ENCODE measurements around the gene SOX12. TPM values are rescaled to one million over a fixed set of nuclear protein-coding genes. Genes with fewer than 3 reads are reported as not detected.
A peak's percentile ranks its signal among the peaks of the same experiment; 100 is the strongest.

The SOX12 gene
- total RNA-seq, 4 donors from 2014 or later = 2.4 to 21.9 (median 7.4) TPM

DNA sequence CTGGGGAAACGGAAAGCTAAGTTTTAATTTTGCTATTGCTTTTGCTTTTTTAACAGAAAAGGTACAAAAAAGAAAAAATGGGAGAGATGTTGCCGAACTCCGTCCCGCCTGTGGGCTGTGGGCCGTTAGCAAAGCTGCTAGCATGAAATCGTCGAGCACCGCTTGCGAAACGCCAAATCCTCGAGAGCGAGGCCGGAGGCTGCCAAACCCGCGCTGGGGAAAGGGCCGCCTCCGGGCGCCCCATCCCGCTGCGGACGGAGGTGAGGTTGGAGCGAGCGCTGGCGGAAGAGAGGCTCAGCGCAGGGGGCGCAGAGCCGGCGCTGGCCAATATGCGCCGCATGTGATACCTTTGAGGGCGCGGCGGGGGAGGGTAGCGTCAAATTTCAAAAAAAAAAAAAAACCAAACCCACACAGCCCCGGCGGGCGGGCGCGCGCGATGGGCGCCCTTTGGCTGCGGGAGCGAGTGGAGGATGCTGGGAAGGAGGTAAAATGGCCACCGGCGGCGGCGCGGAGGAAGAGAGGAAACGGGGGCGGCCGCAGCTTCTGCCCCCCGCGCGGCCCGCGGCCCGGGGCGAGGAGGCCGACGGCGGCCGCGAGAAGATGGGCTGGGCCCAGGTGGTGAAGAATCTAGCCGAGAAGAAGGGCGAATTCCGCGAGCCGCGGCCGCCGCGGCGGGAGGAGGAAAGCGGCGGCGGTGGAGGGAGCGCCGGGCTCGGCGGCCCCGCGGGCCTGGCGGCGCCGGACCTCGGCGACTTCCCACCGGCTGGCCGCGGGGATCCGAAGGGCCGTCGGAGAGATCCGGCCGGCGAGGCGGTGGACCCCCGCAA, 28.0 kb upstream of the SOX12 start, which contains the start of gene ZCCHC3:
Gene ZCCHC3, plus strand, starts transcription at position 473 of the 827 bp plus-strand sequence. Its CDS starts 17 bp downstream, at position 490.
- Histone ChIP-seq H3K36me3 (no peaks in the 10 kb centered on the region), H3K4me1 (peaks cover 0 to 6% of the 10 kb centered on the region in 2 donors), H3K27ac (peak within 1 kb of the TSS; percentile 96 to 98), H3K4me3 (peak within 1 kb of the TSS; percentile 79 to 94), H3K9me3 (no peaks in the 10 kb centered on the region), H3K27me3 (no peaks in the 10 kb centered on the region)
- peak; percentile 65 to 70 for TF ChIP-seq POLR2A (IDR thresholded peaks at IDR 0.05)
- TF ChIP-seq, protein P1, sequence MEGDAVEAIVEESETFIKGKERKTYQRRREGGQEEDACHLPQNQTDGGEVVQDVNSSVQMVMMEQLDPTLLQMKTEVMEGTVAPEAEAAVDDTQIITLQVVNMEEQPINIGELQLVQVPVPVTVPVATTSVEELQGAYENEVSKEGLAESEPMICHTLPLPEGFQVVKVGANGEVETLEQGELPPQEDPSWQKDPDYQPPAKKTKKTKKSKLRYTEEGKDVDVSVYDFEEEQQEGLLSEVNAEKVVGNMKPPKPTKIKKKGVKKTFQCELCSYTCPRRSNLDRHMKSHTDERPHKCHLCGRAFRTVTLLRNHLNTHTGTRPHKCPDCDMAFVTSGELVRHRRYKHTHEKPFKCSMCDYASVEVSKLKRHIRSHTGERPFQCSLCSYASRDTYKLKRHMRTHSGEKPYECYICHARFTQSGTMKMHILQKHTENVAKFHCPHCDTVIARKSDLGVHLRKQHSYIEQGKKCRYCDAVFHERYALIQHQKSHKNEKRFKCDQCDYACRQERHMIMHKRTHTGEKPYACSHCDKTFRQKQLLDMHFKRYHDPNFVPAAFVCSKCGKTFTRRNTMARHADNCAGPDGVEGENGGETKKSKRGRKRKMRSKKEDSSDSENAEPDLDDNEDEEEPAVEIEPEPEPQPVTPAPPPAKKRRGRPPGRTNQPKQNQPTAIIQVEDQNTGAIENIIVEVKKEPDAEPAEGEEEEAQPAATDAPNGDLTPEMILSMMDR (IDR thresholded peaks at IDR 0.05) = peak in 3 of 4 experiments; percentile 26 to 35 (median 29)
- peak; percentile 93 to 96 for DNase-seq
- intact Hi-C loops (cut with DNase I; ENCODE audit: low total_unique reads) = no loop called here

DNA sequence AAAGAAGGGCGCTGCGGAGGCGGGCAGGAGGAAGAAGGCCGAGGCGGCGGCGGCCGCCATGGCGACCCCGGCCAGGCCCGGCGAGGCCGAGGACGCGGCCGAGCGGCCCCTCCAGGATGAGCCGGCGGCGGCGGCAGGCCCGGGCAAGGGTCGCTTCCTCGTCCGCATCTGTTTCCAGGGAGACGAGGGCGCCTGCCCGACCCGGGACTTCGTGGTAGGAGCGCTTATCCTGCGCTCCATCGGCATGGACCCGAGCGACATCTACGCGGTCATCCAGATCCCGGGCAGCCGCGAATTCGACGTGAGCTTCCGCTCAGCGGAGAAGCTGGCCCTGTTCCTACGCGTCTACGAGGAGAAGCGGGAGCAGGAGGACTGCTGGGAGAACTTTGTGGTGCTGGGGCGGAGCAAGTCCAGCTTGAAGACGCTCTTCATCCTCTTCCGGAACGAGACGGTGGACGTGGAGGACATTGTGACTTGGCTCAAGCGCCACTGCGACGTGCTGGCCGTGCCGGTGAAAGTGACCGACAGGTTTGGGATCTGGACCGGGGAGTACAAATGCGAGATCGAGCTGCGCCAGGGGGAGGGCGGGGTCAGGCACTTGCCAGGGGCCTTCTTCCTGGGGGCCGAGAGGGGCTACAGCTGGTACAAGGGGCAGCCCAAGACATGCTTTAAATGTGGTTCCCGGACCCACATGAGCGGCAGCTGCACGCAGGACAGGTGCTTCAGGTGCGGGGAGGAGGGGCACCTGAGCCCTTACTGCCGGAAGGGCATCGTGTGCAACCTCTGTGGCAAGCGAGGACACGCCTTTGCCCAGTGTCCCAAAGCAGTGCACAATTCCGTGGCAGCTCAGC, 27.2 kb upstream of the SOX12 start:
- H3K4me3 ChIP-seq = peak overlapping the region; percentile 79 to 94
- TF ChIP-seq, protein P1 (IDR thresholded peaks at IDR 0.05) = no peak
- TF ChIP-seq POLR2A (IDR thresholded peaks at IDR 0.05) = no peak
- H3K4me1 ChIP-seq = peaks cover 0 to 6% of the 10 kb centered on the region in 2 donors
- H3K27me3 ChIP-seq = no peaks in the 10 kb centered on the region
- H3K36me3 ChIP-seq = no peaks in the 10 kb centered on the region
- DNase-seq = peak; percentile 45 to 65
- peak overlapping the region; percentile 96 to 98 for H3K27ac ChIP-seq
- no peaks in the 10 kb centered on the region for H3K9me3 ChIP-seq
- intact Hi-C loops (cut with DNase I; ENCODE audit: low total_unique reads) = no loop called here

DNA sequence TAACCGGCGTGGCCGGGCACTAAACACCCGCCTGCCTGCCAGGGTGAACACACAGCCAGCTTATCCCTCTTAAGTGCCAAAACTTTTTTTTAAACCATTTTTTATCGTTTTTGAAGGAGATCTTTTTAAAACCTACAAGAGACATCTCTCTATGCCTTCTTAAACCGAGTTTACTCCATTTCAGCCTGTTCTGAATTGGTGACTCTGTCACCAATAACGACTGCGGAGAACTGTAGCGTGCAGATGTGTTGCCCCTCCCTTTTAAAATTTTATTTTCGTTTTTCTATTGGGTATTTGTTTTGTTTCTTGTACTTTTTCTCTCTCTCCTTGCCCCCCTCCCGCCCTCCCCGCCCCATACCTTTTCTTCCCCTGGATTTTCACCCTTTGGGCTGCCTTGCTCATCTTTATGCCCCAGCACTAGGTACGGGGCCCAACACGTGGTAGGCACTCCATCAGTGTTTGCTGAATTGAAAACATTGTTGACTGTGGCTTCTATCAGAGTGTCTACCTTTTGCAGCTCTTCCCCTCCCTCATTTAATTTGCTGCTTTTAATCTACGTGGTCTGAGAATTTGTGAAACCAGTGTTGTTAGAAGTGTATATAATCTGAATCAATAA, 26.5 kb upstream of the SOX12 start:
- H3K36me3 ChIP-seq = no peaks in the 10 kb centered on the region
- TF ChIP-seq, protein P1 (IDR thresholded peaks at IDR 0.05) = no peak
- TF ChIP-seq POLR2A (IDR thresholded peaks at IDR 0.05) = no peak
- no peaks in the 10 kb centered on the region for H3K27me3 ChIP-seq
- H3K27ac ChIP-seq = peak overlapping the region; percentile 96 to 98
- DNase-seq = no peak
- intact Hi-C loops (cut with DNase I; ENCODE audit: low total_unique reads) = no loop called here
- peak overlapping the region; percentile 79 to 94 for H3K4me3 ChIP-seq
- peaks cover 0 to 6% of the 10 kb centered on the region in 2 donors for H3K4me1 ChIP-seq
- no peaks in the 10 kb centered on the region for H3K9me3 ChIP-seq

DNA sequence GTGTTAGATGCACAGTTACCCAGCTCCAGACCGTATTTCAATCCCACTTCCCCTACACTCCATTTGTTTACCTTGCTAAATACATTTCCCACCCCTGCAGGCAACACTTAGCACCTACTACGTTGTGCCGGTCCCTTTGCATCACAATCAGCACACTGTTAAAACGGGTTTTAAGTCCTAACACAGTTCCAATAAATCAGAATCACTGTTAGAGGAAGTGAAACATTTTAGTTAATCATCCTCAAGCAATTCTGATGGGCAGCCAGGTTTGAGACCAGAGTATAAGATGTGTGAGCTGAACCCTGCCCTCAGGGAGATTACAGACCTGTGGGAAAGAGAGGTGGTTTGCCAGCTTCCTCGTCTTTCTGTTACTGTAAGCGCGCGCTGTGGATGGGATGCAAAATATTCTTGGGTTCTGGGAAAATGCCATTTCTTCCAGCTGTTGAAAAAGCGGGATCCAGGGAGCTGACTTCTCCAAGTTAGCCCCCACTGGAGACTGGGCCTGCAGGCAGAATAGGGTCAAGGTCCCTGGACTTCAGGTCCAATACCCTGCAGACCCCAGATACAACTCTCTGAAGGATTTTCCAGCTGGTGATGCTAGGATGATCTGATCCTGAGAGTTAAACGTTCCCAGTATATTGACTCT, 24.9 kb upstream of the SOX12 start:
- peak overlapping the region; percentile 10 to 98 for H3K27ac ChIP-seq
- TF ChIP-seq, protein P1 (IDR thresholded peaks at IDR 0.05) = no peak
- no peak for TF ChIP-seq POLR2A (IDR thresholded peaks at IDR 0.05)
- no peak for DNase-seq
- no peaks in the 10 kb centered on the region for H3K27me3 ChIP-seq
- H3K4me3 ChIP-seq = peak overlapping the region in 1 of 2 donors; percentile 3
- intact Hi-C loops (cut with DNase I; ENCODE audit: low total_unique reads) = no loop called here
- H3K36me3 ChIP-seq = no peaks in the 10 kb centered on the region
- H3K4me1 ChIP-seq = peaks cover 0 to 6% of the 10 kb centered on the region in 2 donors
- no peaks in the 10 kb centered on the region for H3K9me3 ChIP-seq

All from uterus (tissue), 4 donors.